Measurements from ENCODE around the gene OR10J5. TPM values are rescaled to one million over a fixed set of nuclear protein-coding genes. Genes with fewer than 3 reads are reported as not detected.

Gene OR10J5
- total and polyA plus RNA-seq, 2 experiments from 2014 or later: not detected

GRCh38 chr1:159509440-159510228, 26.2 kb downstream of the OR10J5 start:
- no peaks in the 10 kb centered on the region for H3K9me3 ChIP-seq (ENCODE audit: low read depth)
- H3K4me1 ChIP-seq (ENCODE audit: insufficient read depth): no peaks in the 10 kb centered on the region
- no peak for DNase-seq (ENCODE audit: low spot score)
- no peaks in the 10 kb centered on the region for H4K20me1 ChIP-seq (ENCODE audit: insufficient read depth, poor library complexity, severe bottlenecking)
- H3K27me3 ChIP-seq: no peaks in the 10 kb centered on the region
- no peaks in the 10 kb centered on the region for H3K79me2 ChIP-seq
- H3K4me3 ChIP-seq: no peak overlapping the region
- no peak overlapping the region for H3K27ac ChIP-seq
- no peak for TF ChIP-seq EZH2phosphoT487 (IDR thresholded peaks at IDR 0.05; ENCODE audit: low read depth, severe bottlenecking, unreplicated experiment)
- TF ChIP-seq, protein P1, sequence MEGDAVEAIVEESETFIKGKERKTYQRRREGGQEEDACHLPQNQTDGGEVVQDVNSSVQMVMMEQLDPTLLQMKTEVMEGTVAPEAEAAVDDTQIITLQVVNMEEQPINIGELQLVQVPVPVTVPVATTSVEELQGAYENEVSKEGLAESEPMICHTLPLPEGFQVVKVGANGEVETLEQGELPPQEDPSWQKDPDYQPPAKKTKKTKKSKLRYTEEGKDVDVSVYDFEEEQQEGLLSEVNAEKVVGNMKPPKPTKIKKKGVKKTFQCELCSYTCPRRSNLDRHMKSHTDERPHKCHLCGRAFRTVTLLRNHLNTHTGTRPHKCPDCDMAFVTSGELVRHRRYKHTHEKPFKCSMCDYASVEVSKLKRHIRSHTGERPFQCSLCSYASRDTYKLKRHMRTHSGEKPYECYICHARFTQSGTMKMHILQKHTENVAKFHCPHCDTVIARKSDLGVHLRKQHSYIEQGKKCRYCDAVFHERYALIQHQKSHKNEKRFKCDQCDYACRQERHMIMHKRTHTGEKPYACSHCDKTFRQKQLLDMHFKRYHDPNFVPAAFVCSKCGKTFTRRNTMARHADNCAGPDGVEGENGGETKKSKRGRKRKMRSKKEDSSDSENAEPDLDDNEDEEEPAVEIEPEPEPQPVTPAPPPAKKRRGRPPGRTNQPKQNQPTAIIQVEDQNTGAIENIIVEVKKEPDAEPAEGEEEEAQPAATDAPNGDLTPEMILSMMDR (IDR thresholded peaks at IDR 0.05; ENCODE audit: poor library complexity): no peak
- TF ChIP-seq EZH2 (IDR thresholded peaks at IDR 0.05; ENCODE audit: borderline replicate concordance): no peak
- H3K36me3 ChIP-seq (replicated peaks; ENCODE audit: insufficient read depth, low read depth): no peaks in the 10 kb centered on the region
- no peak overlapping the region for H3K4me2 ChIP-seq
- H2AFZ ChIP-seq: no peak overlapping the region
- no peaks in the 10 kb centered on the region for H3K9me2 ChIP-seq (replicated peaks; ENCODE audit: insufficient read depth)

- no peaks in the 10 kb centered on the region for H3K79me2 ChIP-seq
- no peak overlapping the region for H2AFZ ChIP-seq
- DNase-seq (ENCODE audit: low spot score): no peak
- H3K9me3 ChIP-seq (ENCODE audit: low read depth): no peaks in the 10 kb centered on the region
- H3K27ac ChIP-seq: no peak overlapping the region
- H3K4me1 ChIP-seq (ENCODE audit: insufficient read depth): no peaks in the 10 kb centered on the region
- H4K20me1 ChIP-seq (ENCODE audit: insufficient read depth, poor library complexity, severe bottlenecking): no peaks in the 10 kb centered on the region
- WGBS (ENCODE audit: low lambda C conversion rate, missing lambda C conversion rate): 33% methylated on average over 4 of the region's 4 CpGs
- no peak overlapping the region for H3K4me3 ChIP-seq
- H3K4me2 ChIP-seq: no peak overlapping the region
- no peak for TF ChIP-seq EZH2 (IDR thresholded peaks at IDR 0.05; ENCODE audit: borderline replicate concordance)
- TF ChIP-seq EZH2phosphoT487 (IDR thresholded peaks at IDR 0.05; ENCODE audit: low read depth, severe bottlenecking, unreplicated experiment): no peak
- TF ChIP-seq, protein P1 (IDR thresholded peaks at IDR 0.05; ENCODE audit: poor library complexity): no peak
- H3K36me3 ChIP-seq (replicated peaks; ENCODE audit: insufficient read depth, low read depth): no peaks in the 10 kb centered on the region
- no peaks in the 10 kb centered on the region for H3K27me3 ChIP-seq
- H3K9me2 ChIP-seq (replicated peaks; ENCODE audit: insufficient read depth): no peaks in the 10 kb centered on the region
These were observed 26.9 kb downstream of the OR10J5 start for GRCh38 chr1:159508951-159509350.

DNA sequence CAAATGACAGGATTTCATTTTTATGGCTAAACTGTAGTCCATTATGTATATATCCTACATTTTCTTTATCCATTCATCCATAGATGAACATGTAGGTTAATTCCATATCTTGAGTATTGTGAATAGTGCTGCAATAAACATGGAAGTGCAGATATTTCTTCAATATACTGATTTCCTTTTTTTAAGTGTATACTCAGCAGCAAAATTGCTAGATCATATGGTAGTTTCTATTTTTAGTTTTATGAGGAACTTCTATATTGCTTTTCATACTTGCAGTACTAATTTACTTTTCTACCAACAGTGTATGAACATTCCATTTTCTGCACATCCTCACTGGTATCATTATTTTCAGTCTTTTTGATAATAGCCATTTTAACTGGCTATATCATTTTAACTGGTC, 30.1 kb downstream of the OR10J5 start:
- no peaks in the 10 kb centered on the region for H3K36me3 ChIP-seq (replicated peaks; ENCODE audit: insufficient read depth, low read depth)
- no peaks in the 10 kb centered on the region for H3K27me3 ChIP-seq
- H4K20me1 ChIP-seq (ENCODE audit: insufficient read depth, poor library complexity, severe bottlenecking): no peaks in the 10 kb centered on the region
- TF ChIP-seq EZH2phosphoT487 (IDR thresholded peaks at IDR 0.05; ENCODE audit: low read depth, severe bottlenecking, unreplicated experiment) (no peak), EZH2 (IDR thresholded peaks at IDR 0.05; ENCODE audit: borderline replicate concordance) (no peak)
- TF ChIP-seq, protein P1 (IDR thresholded peaks at IDR 0.05; ENCODE audit: poor library complexity): no peak
- H3K9me3 ChIP-seq (ENCODE audit: low read depth): no peaks in the 10 kb centered on the region
- H2AFZ ChIP-seq: no peak overlapping the region
- H3K79me2 ChIP-seq: no peaks in the 10 kb centered on the region
- no peak for DNase-seq (ENCODE audit: low spot score)
- no peaks in the 10 kb centered on the region for H3K9me2 ChIP-seq (replicated peaks; ENCODE audit: insufficient read depth)
- H3K4me3 ChIP-seq: no peak overlapping the region
- H3K27ac ChIP-seq: no peak overlapping the region
- no peak overlapping the region for H3K4me2 ChIP-seq
- H3K4me1 ChIP-seq (ENCODE audit: insufficient read depth): no peaks in the 10 kb centered on the region
